Heart right ventricle (tissue), 16 donors: ENCODE measurements around the gene MPP2. TPM values are rescaled to one million over a fixed set of nuclear protein-coding genes. Genes with fewer than 3 reads are reported as not detected.
A peak's percentile ranks its signal among the peaks of the same experiment; 100 is the strongest.

Source experiments
- ATAC-seq, 8 donors: fragments of 200-7000 bp; cut with Tn5 transposase; one replicate each; pipeline ENCODE4 v1.9.1; 2020; ENCODE audit warnings: mild to moderate bottlenecking in 8 of 8, moderate library complexity in 8 of 8, moderate number of reproducible peaks in 1 of 8
- DNase-seq, 2 donors: peaks; one replicate each; pipeline ENCODE4 v3.0.0-alpha.2; 2020
- H3K27ac ChIP-seq, 10 donors: fragments of 200-600 bp; sonication (generic) in 2 of 10; one replicate each; pipeline versions ENCODE4 v1.5.0 to v1.8.0; 2020 to 2022; ENCODE audit warnings: mild to moderate bottlenecking in 3 of 10
- H3K27me3 ChIP-seq, 7 donors: fragments of 200-600 bp; one replicate each; pipeline ENCODE4 v1.8.0; 2021 to 2022; ENCODE audit warnings: mild to moderate bottlenecking in 2 of 7
- H3K36me3 ChIP-seq, 9 donors: fragments of 200-600 bp; sonication (generic) in 1 of 9; one replicate each; pipeline versions ENCODE4 v1.5.0 to v1.8.0; 2020 to 2022; ENCODE audit warnings: mild to moderate bottlenecking in 2 of 9
- H3K4me1 ChIP-seq, 9 donors: fragments of 200-600 bp; sonication (generic) in 1 of 9; one replicate each; pipeline versions ENCODE4 v1.5.0 to v1.8.0; 2020 to 2022; ENCODE audit warnings: mild to moderate bottlenecking in 4 of 9
- H3K4me3 ChIP-seq, 10 donors: fragments of 200-600 bp; sonication (generic) in 2 of 10; one replicate each; pipeline versions ENCODE4 v1.5.0 to v1.8.0; 2020 to 2022; ENCODE audit warnings: mild to moderate bottlenecking in 7 of 10, moderate library complexity in 2 of 10
- H3K9me3 ChIP-seq, 11 donors: fragments of 200-600 bp in 10 of 11; sonication (generic) in 2 of 11; one replicate each; pipeline versions ENCODE4 v1.5.0 to v1.8.0; 2013 to 2022; ENCODE audit warnings: mild to moderate bottlenecking in 2 of 11, control low read depth in 1 of 11, moderate library complexity in 1 of 11
- CTCF ChIP-seq, 9 donors: fragments of 200-600 bp; sonication (generic) in 2 of 9; IDR thresholded peaks; one replicate each; pipeline versions ENCODE4 v1.5.0 to v1.8.0; 2021 to 2022; ENCODE audit warnings: antibody characterized with exemption in 9 of 9, mild to moderate bottlenecking in 5 of 9, moderate library complexity in 1 of 9
- WGBS, 2 donors: extraction: QIAGEN DNeasy Blood & Tissue Kit; methylation state at CpG; one replicate each; pipeline ENCODE4 v1.1.7; 2013; ENCODE audit warnings: inconsistent platforms in 1 of 2; 5-methylcytosine and 5-hydroxymethylcytosine counted together
- intact Hi-C, 10 donors: fragments of 100-400 bp; cut with DNase I; formaldehyde crosslinking; loops; one replicate each; pipeline versions ENCODE4 v1.11.1 to v1.14.2; 2022
- polyA plus RNA-seq, 2 donors: library from polyadenylated mRNA; stranded (reverse); fragments of 200-250 nt; gene quantifications; one replicate each; pipeline ENCODE4 v1.2.3, GENCODE V29; 2013
- total RNA-seq, 10 donors: library from RNA; stranded (reverse); fragmentation: NEBNext Ultra II Directional in 3 of 10; extraction: Animal tissue kit (Norgen Biotek cat#: 25700) in 3 of 10; gene quantifications; one replicate each; pipeline versions ENCODE4 v1.2.1 to v1.2.4, GENCODE V29; 2021 to 2023
- donor health status: Arrhythmogenic right ventricular cardiomyopathy.
- donor health status: ischemic (EF 13 %, LVEDD 7.1; RV severe dilation, severe dysfunction).
- donor health status: healthy with polysubstance abuse.
- donor health status: DM: no; HTN: yes; CAD: no.
- donor health status: DM: no; HTN: no; CAD: no.
- donor health status: ischemic (EF 25% LVEDD 6.9; RV normal size, moderate dysfunction).
- donor health status: ischemic (EF 25% LVEDD 5.7; RV mildly dilated, moderate dysfunction).
- donor health status: healthy.
- donor health status: DM: yes; HTN: yes; CAD: no.
- donor health status: Ischemic cardiomyopathy.
- donor health status: ischemic (EF 35%, LVEDD 5.7; RV mildly dilated, moderate dysfunction).
- donor health status: nonischemic (EF 11% LVEDD 7.7; RV severe dilation, severe dysfunction).
- donor health status: DM: yes; HTN: yes; CAD: no.
- donor health status: PGD.
- donor health status: ischemic (EF 29% LVEDD 5.4; RV normal size, mild dysfunction).
- donor health status: nonischemic (EF 23%, LVEDD 6.1; RV moderate dilation, normal function).

MPP2 gene
- total and polyA plus RNA-seq, 12 donors, result 5.0 to 20.7 (median 12.9) TPM

- no peaks in the 10 kb centered on the region for H3K9me3 ChIP-seq
- H3K36me3 ChIP-seq, result peaks cover 0 to 4% (median 0%) of the 10 kb centered on the region in 9 donors
- no peak overlapping the region for H3K4me3 ChIP-seq
- peaks cover 11 to 65% (median 45%) of the 10 kb centered on the region in 9 donors for H3K4me1 ChIP-seq
- WGBS, 2 donors, result 94 to 100% methylated on average over 5 of the region's 5 CpGs
- no peak for ATAC-seq
- peak overlapping the region; percentile 41 to 90 (median 82) for H3K27ac ChIP-seq
- DNase-seq, result no peak
- no peaks in the 10 kb centered on the region for H3K27me3 ChIP-seq
- TF ChIP-seq CTCF (IDR thresholded peaks at IDR 0.05), result no peak
- intact Hi-C loops, result no loop called here
Observed at GRCh38 chr17:43857141-43857540, 50.2 kb downstream of the MPP2 start.

GRCh38 chr17:43856141-43856540 lies 51.2 kb downstream of the MPP2 start:
- intact Hi-C loops, result no loop called here
- no peak for TF ChIP-seq CTCF (IDR thresholded peaks at IDR 0.05)
- ATAC-seq (no peak), DNase-seq (no peak)
- no peaks in the 10 kb centered on the region for H3K9me3 ChIP-seq
- WGBS, 2 donors, result 89 to 95% methylated on average over 3 of the region's 3 CpGs
- H3K27ac ChIP-seq, result peak overlapping the region in 6 of 10 donors; percentile 80 to 90 (median 84)
- H3K4me1 ChIP-seq, result peaks cover 5 to 60% (median 35%) of the 10 kb centered on the region in 9 donors
- no peak overlapping the region for H3K4me3 ChIP-seq
- no peaks in the 10 kb centered on the region for H3K27me3 ChIP-seq
- H3K36me3 ChIP-seq, result peaks cover 0 to 4% (median 0%) of the 10 kb centered on the region in 9 donors

- no peaks in the 10 kb centered on the region for H3K27me3 ChIP-seq
- no peak for ATAC-seq
- H3K4me1 ChIP-seq, result peaks cover 1 to 55% (median 24%) of the 10 kb centered on the region in 9 donors
- WGBS, 2 donors, result 87% methylated on average over 9 of the region's 9 CpGs
- no peaks in the 10 kb centered on the region for H3K9me3 ChIP-seq
- DNase-seq, result no peak
- H3K36me3 ChIP-seq, result peaks cover 0 to 4% (median 0%) of the 10 kb centered on the region in 9 donors
- peak overlapping the region in 1 of 10 donors; percentile 90 for H3K27ac ChIP-seq
- intact Hi-C loops, result no loop called here
- TF ChIP-seq CTCF (IDR thresholded peaks at IDR 0.05), result no peak
- no peak overlapping the region for H3K4me3 ChIP-seq
Observed at GRCh38 chr17:43855061-43855460, 52.3 kb downstream of the MPP2 start.

GRCh38 chr17:43854498-43854897 lies 52.8 kb downstream of the MPP2 start:
- H3K9me3 ChIP-seq, result no peaks in the 10 kb centered on the region
- peaks cover 0 to 53% (median 22%) of the 10 kb centered on the region in 9 donors for H3K4me1 ChIP-seq
- WGBS, 2 donors, result 73% methylated on average over 8 of the region's 8 CpGs
- no peak for DNase-seq
- H3K27me3 ChIP-seq, result no peaks in the 10 kb centered on the region
- peak overlapping the region in 1 of 10 donors; percentile 51 for H3K27ac ChIP-seq
- no peak overlapping the region for H3K4me3 ChIP-seq
- peaks cover 0 to 4% (median 0%) of the 10 kb centered on the region in 9 donors for H3K36me3 ChIP-seq
- peak in 2 of 8 donors; percentile 14 to 15 for ATAC-seq
- intact Hi-C loops, result no loop called here
- TF ChIP-seq CTCF (IDR thresholded peaks at IDR 0.05), result no peak
